ENCODE measurements around the gene CELF2. TPM values are rescaled to one million over a fixed set of nuclear protein-coding genes. Genes with fewer than 3 reads are reported as not detected.

CELF2 gene
- total and polyA plus RNA-seq, 9 of the 15 experiments (the other 6 are each of a cell fraction or from before 2014, with no cell fraction given) = 4.0 to 20.3 (median 11.1) TPM

GRCh38 chr10:11304906-11305585, 287.4 kb downstream of the CELF2 start (continued):
- no peak for TF ChIP-seq ZSCAN32 (CRISPR knock-in tag; IDR thresholded peaks at IDR 0.05)

GRCh38 chr10:11305825-11306593, 288.3 kb downstream of the CELF2 start:
- Histone ChIP-seq H3K4me1 (replicated peaks in 1 of 2; ENCODE audit: control insufficient read depth in 2 of 2, insufficient read depth in 2 of 2, low read length in 2 of 2) (no peaks in the 10 kb centered on the region), H3K27ac (ENCODE audit: extremely low read depth, low read depth, low read length) (no peak overlapping the region), H3K4me2 (ENCODE audit: insufficient read depth, low read length) (no peak overlapping the region), H3K9ac (ENCODE audit: insufficient read depth in 1 of 2, low read depth in 2 of 2, low read length in 2 of 2) (no peak overlapping the region), H3K27me3 (ENCODE audit: control insufficient read depth in 2 of 2, insufficient read depth in 2 of 2, low read length in 2 of 2) (no peaks in the 10 kb centered on the region), H3K9me3 (replicated peaks; ENCODE audit: control insufficient read depth, insufficient read depth, low read depth, low read length) (no peaks in the 10 kb centered on the region), H2AFZ (ENCODE audit: low read depth, low read length) (no peak overlapping the region), H4K20me1 (replicated peaks; ENCODE audit: control insufficient read depth, insufficient read depth, low read length) (no peaks in the 10 kb centered on the region), H3K36me3 (ENCODE audit: control insufficient read depth, insufficient read depth, low read length) (no peaks in the 10 kb centered on the region), H3K9me1 (ENCODE audit: control insufficient read depth, insufficient read depth, low read length) (no peaks in the 10 kb centered on the region), H3K4me3 (no peak overlapping the region), H3K79me2 (ENCODE audit: control insufficient read depth, insufficient read depth, low read length) (no peaks in the 10 kb centered on the region)
- POLR2A ChIA-PET = no interaction called here
- CTCF ChIA-PET (ENCODE audit: low intra/inter-chr PET ratio) = no interaction called here
- DNase-seq (ENCODE audit: extremely low read depth in 1 of 4, low spot score in 3 of 4) (no peak), FAIRE-seq (no peak), ATAC-seq (no peak)
- BruUV-seq (replicated peaks) = no TSS peak
- TF ChIP-seq ZNF280A (IDR thresholded peaks at IDR 0.05; ENCODE audit: low read depth, partially characterized antibody) = no peak
- TF ChIP-seq ETV1 (tag; conservative IDR thresholded peaks at IDR 0.05; ENCODE audit: low read depth) = no peak
- TF ChIP-seq CBFA2T3 (IDR thresholded peaks at IDR 0.05) = no peak
- TF ChIP-seq HNRNPK (IDR thresholded peaks at IDR 0.05; ENCODE audit: low read depth, low read length, poor library complexity, severe bottlenecking) = no peak
- TF ChIP-seq POLR3G (IDR thresholded peaks at IDR 0.05; ENCODE audit: extremely low read depth, insufficient read length, insufficient replicate concordance) = no peak
- no peak for TF ChIP-seq DPF2 (IDR thresholded peaks at IDR 0.05)
- TF ChIP-seq PHF8 (IDR thresholded peaks at IDR 0.05; ENCODE audit: borderline replicate concordance, low read length) = no peak
- TF ChIP-seq CC2D1A (IDR thresholded peaks at IDR 0.05) = no peak
- no peak for TF ChIP-seq USF1 (CRISPR knock-in tag; IDR thresholded peaks at IDR 0.05)
- TF ChIP-seq NRF1 (conservative IDR thresholded peaks at IDR 0.05 in 1 of 2, IDR thresholded peaks at IDR 0.05 in 1 of 2) = no peak
- no peak for TF ChIP-seq GATAD2A (IDR thresholded peaks at IDR 0.05)
- no peak for TF ChIP-seq ZNF778 (CRISPR knock-in tag; IDR thresholded peaks at IDR 0.05)
- no peak for TF ChIP-seq CREB1 (IDR thresholded peaks at IDR 0.05)
- TF ChIP-seq CREB1 (CRISPR knock-in tag; IDR thresholded peaks at IDR 0.05) = no peak
- no peak for TF ChIP-seq RNF219 (CRISPR knock-in tag; IDR thresholded peaks at IDR 0.05)
- in situ Hi-C loops (cut with MboI) = no loop called here
- intact Hi-C loops (cut with micrococcal nuclease) = no loop called here
- WGBS (ENCODE audit: insufficient coverage, low coverage, missing lambda C conversion rate) = 35% methylated on average over 13 of the region's 13 CpGs

Data from K562 (cell line).